NCI-H446 (cell line): ENCODE results near the gene CWC22.
A peak's percentile ranks its signal among the peaks of the same experiment; 100 is the strongest.

Experiments
- DNase-seq, 2 experiments: peaks; one replicate each; lab custom pipeline; 2025; lab: John Stamatoyannopoulos, UW

The CWC22 gene

DNA sequence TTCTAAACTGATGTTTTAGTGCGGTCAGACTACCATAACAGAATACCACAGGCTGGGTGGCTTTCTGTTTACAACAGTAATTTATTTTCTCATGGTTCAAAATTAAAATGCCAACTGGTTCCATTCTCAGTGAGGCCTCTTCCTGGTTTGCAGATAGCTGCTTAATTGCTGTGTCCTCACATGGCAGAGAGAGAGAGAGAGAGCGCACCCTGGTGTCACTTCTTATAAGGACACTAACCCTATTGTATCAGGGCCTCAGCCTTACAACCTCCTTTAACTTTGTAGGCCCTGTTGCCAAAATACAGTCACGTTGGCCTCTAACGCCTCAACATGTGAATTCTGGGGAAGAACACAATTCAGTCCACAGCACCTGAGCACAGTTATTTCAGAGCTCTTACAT, 108.2 kb downstream of the CWC22 start:
- DNase-seq: peak; percentile 1 to 33
